Keratinocyte (primary cell): ENCODE results near the gene ITGBL1. TPM values are rescaled to one million over a fixed set of nuclear protein-coding genes. Genes with fewer than 3 reads are reported as not detected.

Experiments used
- DNase-seq: peaks from one replicate; pipeline ENCODE4 v3.0.0-alpha.2; 2011; ENCODE audit warnings: low read depth, missing footprints, low spot score
- FAIRE-seq: peaks from 2 replicates; lab custom pipeline; 2011; peaks lifted over from hg19 to GRCh38; lab: Jason Lieb, UNC
- H2AFZ ChIP-seq: 2 replicates; pipeline ENCODE4 v1.6.0; 2012; ENCODE audit warnings: low read length, control low read depth, inconsistent platforms; ENCODE audit not compliant: control insufficient read depth
- H3K27ac ChIP-seq: 2 replicates; pipeline ENCODE4 v1.5.1; 2011; ENCODE audit warnings: low read length; ENCODE audit not compliant: control insufficient read depth, insufficient read depth
- H3K27me3 ChIP-seq: 3 replicates; pipeline ENCODE4 v1.6.0; 2011; ENCODE audit warnings: low read length; ENCODE audit not compliant: control insufficient read depth, insufficient read depth; ENCODE audit errors: extremely low read depth
- H3K36me3 ChIP-seq, 2 experiments: 2 replicates in 1 of 2; 3 replicates in 1 of 2; pipeline ENCODE4 v1.5.1; 2011; ENCODE audit warnings: low read length in 2 of 2, mild to moderate bottlenecking in 1 of 2; ENCODE audit not compliant: control insufficient read depth in 2 of 2, insufficient read depth in 2 of 2; ENCODE audit errors: extremely low read depth in 1 of 2
- H3K4me1 ChIP-seq: 3 replicates; pipeline ENCODE4 v1.5.1; 2011; ENCODE audit warnings: low read length; ENCODE audit not compliant: control insufficient read depth, insufficient read depth; ENCODE audit errors: extremely low read depth
- H3K4me2 ChIP-seq: 3 replicates; pipeline ENCODE4 v1.6.0; 2011; ENCODE audit warnings: low read depth, low read length; ENCODE audit not compliant: control insufficient read depth, insufficient read depth; ENCODE audit errors: extremely low read depth
- H3K4me3 ChIP-seq, 3 experiments: fragments of 200-600 bp in 1 of 3; sonication (generic) in 1 of 3; 2 replicates in 2 of 3; 3 replicates in 1 of 3; pipeline ENCODE4 v1.5.1; 2011 to 2016; ENCODE audit warnings: low read length in 3 of 3, mild to moderate bottlenecking in 3 of 3, control low read depth in 2 of 3, inconsistent platforms in 1 of 3, low read depth in 1 of 3, mixed read lengths in 1 of 3, mixed run types in 1 of 3, moderate library complexity in 1 of 3; ENCODE audit not compliant: control insufficient read depth in 2 of 3, insufficient read depth in 2 of 3; ENCODE audit errors: extremely low read depth in 1 of 3
- H3K79me2 ChIP-seq: 2 replicates; pipeline ENCODE4 v1.6.0; 2012; ENCODE audit warnings: low read length; ENCODE audit not compliant: control insufficient read depth, insufficient read depth
- H3K9ac ChIP-seq: 3 replicates; pipeline ENCODE4 v1.6.0; 2011; ENCODE audit warnings: low read length; ENCODE audit not compliant: control insufficient read depth, insufficient read depth; ENCODE audit errors: extremely low read depth
- H3K9me1 ChIP-seq: 3 replicates; pipeline ENCODE4 v1.6.0; 2011; ENCODE audit warnings: low read length; ENCODE audit not compliant: control insufficient read depth, insufficient read depth; ENCODE audit errors: extremely low read depth
- H3K9me3 ChIP-seq: 2 replicates; pipeline ENCODE4 v1.5.1; 2012; ENCODE audit warnings: low read depth, low read length; ENCODE audit not compliant: control insufficient read depth
- H4K20me1 ChIP-seq: 3 replicates; pipeline ENCODE4 v1.6.0; 2011; ENCODE audit warnings: low read length; ENCODE audit not compliant: control insufficient read depth, insufficient read depth; ENCODE audit errors: extremely low read depth
- EZH2 ChIP-seq: IDR thresholded peaks from one replicate; pipeline ENCODE4 v1.6.1; 2012; ENCODE audit warnings: inconsistent platforms, mild to moderate bottlenecking, low read length, moderate library complexity
- dilution Hi-C: fragments of 300-500 bp; cut with MboI; formaldehyde crosslinking; loops from one replicate; pipeline ENCODE4 v1.7.0; 2020; ENCODE audit warnings: low sequenced_read_pairs; ENCODE audit not compliant: extremely low pct_ligation_motif_present
- polyA plus RNA-seq, 5 experiments: library from polyadenylated mRNA; depleted of rRNA in 3 of 5; stranded (reverse) in 3 of 5; stranded (forward) in 1 of 5; unstranded in 1 of 5; fragments of >200 nt; gene quantifications; 1 replicate in 1 of 5; 2 replicates in 3 of 5; 3 replicates in 1 of 5; pipeline versions ENCODE4 v1.2.1 to v1.2.3, GENCODE V29; 2011 to 2012; ENCODE audit warnings: missing spikeins in 2 of 5, low read depth in 1 of 5, low replicate concordance in 1 of 5
- TF ChIP-seq, protein P1 (sequence below), 3 experiments: IDR thresholded peaks in 1 of 3; conservative IDR thresholded peaks in 1 of 3; optimal IDR thresholded peaks in 1 of 3; 2 replicates in 2 of 3; 3 replicates in 1 of 3; pipeline versions ENCODE3 to v1.5.1; 2011; ENCODE audit warnings: low read length in 3 of 3, mild to moderate bottlenecking in 3 of 3, moderate library complexity in 2 of 3, control low read depth in 1 of 3, inconsistent platforms in 1 of 3; ENCODE audit not compliant: insufficient read depth in 2 of 3; ENCODE audit errors: extremely low read depth in 1 of 3

Gene ITGBL1
- polyA plus RNA-seq, 1 donor (not counting 4 experiments of a cell fraction or from before 2014, with no cell fraction given): 2.1 TPM

DNA sequence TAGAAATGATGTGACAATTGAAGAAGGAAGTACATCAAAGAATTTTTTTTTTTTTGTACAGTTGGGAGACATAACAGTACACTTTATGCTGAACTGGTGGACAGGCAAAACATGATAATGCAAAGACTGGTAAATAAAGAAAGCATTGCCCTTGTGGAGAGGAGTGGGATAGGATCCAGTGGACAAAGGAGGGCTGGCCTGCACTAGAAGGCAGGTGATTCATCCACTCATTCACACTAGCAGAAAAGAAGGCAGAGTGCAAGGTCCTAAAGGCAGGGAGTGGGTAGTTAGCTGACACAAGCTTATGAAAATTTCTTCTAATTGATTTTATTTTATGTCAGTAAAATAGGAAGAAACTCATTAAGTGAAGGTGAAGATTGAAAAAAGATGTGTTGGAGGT, 18.6 kb upstream of the ITGBL1 start:
- H3K4me3 ChIP-seq: no peak overlapping the region
- TF ChIP-seq, protein P1, sequence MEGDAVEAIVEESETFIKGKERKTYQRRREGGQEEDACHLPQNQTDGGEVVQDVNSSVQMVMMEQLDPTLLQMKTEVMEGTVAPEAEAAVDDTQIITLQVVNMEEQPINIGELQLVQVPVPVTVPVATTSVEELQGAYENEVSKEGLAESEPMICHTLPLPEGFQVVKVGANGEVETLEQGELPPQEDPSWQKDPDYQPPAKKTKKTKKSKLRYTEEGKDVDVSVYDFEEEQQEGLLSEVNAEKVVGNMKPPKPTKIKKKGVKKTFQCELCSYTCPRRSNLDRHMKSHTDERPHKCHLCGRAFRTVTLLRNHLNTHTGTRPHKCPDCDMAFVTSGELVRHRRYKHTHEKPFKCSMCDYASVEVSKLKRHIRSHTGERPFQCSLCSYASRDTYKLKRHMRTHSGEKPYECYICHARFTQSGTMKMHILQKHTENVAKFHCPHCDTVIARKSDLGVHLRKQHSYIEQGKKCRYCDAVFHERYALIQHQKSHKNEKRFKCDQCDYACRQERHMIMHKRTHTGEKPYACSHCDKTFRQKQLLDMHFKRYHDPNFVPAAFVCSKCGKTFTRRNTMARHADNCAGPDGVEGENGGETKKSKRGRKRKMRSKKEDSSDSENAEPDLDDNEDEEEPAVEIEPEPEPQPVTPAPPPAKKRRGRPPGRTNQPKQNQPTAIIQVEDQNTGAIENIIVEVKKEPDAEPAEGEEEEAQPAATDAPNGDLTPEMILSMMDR (optimal IDR thresholded peaks at IDR 0.05 in 1 of 3, IDR thresholded peaks at IDR 0.05 in 1 of 3, conservative IDR thresholded peaks at IDR 0.05 in 1 of 3; ENCODE audit: extremely low read depth in 1 of 3, insufficient read depth in 2 of 3, low read length in 3 of 3): no peak
- TF ChIP-seq EZH2: no peak
- H3K4me2 ChIP-seq: no peak overlapping the region
- FAIRE-seq (no peak), DNase-seq (no peak)
- H3K9ac ChIP-seq: no peak overlapping the region
- no peaks in the 10 kb centered on the region for H3K9me1 ChIP-seq
- dilution Hi-C loops: no loop called here
- no peak overlapping the region for H3K27ac ChIP-seq
- H3K9me3 ChIP-seq: no peaks in the 10 kb centered on the region
- no peak overlapping the region for H2AFZ ChIP-seq
- no peaks in the 10 kb centered on the region for H3K27me3 ChIP-seq
- H3K79me2 ChIP-seq: no peaks in the 10 kb centered on the region
- no peaks in the 10 kb centered on the region for H3K4me1 ChIP-seq
- no peaks in the 10 kb centered on the region for H3K36me3 ChIP-seq
- H4K20me1 ChIP-seq: no peaks in the 10 kb centered on the region

DNA sequence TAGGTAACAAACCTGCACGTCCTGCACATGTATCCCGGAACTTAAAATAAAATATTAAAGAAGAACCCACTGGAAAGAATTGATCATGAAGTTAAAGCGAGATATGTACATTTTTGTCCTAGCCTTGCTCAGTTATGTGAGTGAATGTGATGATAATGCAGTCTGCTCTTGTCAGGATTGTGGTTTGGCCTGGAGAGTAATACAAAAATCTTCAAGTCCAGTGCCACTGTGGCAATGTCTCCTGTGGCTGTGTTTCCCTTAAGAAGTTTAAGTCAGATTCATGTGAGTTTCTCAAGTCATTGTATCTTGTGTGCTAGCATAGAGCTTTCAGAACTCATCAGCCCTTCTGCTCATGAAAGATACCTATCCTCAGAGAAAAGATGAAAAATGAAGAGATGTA, 18.0 kb upstream of the ITGBL1 start:
- no peaks in the 10 kb centered on the region for H4K20me1 ChIP-seq
- no peaks in the 10 kb centered on the region for H3K9me3 ChIP-seq
- H3K4me3 ChIP-seq: no peak overlapping the region
- H3K4me2 ChIP-seq: no peak overlapping the region
- DNase-seq (no peak), FAIRE-seq (no peak)
- H3K9me1 ChIP-seq: no peaks in the 10 kb centered on the region
- H3K36me3 ChIP-seq: no peaks in the 10 kb centered on the region
- TF ChIP-seq EZH2: no peak
- TF ChIP-seq, protein P1 (optimal IDR thresholded peaks at IDR 0.05 in 1 of 3, IDR thresholded peaks at IDR 0.05 in 1 of 3, conservative IDR thresholded peaks at IDR 0.05 in 1 of 3; ENCODE audit: extremely low read depth in 1 of 3, insufficient read depth in 2 of 3, low read length in 3 of 3): no peak
- no peak overlapping the region for H2AFZ ChIP-seq
- no peak overlapping the region for H3K9ac ChIP-seq
- no peaks in the 10 kb centered on the region for H3K4me1 ChIP-seq
- no peaks in the 10 kb centered on the region for H3K27me3 ChIP-seq
- dilution Hi-C loops: no loop called here
- no peak overlapping the region for H3K27ac ChIP-seq
- no peaks in the 10 kb centered on the region for H3K79me2 ChIP-seq
